Cardiac fibroblast (primary cell): Measurements from ENCODE around the gene PLA2G2E.

Experiments
- DNase-seq, 2 donors: peaks; one replicate each; pipeline versions ENCODE4 v3.0.0 to v3.0.0-alpha.2; 2010; ENCODE audit warnings: low read depth in 2 of 2
- H3K4me3 ChIP-seq, 2 donors: replicated peaks in 1 of 2; 1 replicate in 1 of 2; 2 replicates in 1 of 2; pipeline ENCODE4 v1.5.1; 2011; ENCODE audit warnings: low read depth in 2 of 2, low read length in 2 of 2, mild to moderate bottlenecking in 2 of 2, moderate library complexity in 1 of 2
- TF ChIP-seq, protein P1 (sequence below): IDR thresholded peaks from one replicate; pipeline ENCODE4 v1.5.1; 2011; ENCODE audit warnings: low read depth, mild to moderate bottlenecking, low read length, inconsistent platforms

The PLA2G2E gene, protein sequence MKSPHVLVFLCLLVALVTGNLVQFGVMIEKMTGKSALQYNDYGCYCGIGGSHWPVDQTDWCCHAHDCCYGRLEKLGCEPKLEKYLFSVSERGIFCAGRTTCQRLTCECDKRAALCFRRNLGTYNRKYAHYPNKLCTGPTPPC

DNA sequence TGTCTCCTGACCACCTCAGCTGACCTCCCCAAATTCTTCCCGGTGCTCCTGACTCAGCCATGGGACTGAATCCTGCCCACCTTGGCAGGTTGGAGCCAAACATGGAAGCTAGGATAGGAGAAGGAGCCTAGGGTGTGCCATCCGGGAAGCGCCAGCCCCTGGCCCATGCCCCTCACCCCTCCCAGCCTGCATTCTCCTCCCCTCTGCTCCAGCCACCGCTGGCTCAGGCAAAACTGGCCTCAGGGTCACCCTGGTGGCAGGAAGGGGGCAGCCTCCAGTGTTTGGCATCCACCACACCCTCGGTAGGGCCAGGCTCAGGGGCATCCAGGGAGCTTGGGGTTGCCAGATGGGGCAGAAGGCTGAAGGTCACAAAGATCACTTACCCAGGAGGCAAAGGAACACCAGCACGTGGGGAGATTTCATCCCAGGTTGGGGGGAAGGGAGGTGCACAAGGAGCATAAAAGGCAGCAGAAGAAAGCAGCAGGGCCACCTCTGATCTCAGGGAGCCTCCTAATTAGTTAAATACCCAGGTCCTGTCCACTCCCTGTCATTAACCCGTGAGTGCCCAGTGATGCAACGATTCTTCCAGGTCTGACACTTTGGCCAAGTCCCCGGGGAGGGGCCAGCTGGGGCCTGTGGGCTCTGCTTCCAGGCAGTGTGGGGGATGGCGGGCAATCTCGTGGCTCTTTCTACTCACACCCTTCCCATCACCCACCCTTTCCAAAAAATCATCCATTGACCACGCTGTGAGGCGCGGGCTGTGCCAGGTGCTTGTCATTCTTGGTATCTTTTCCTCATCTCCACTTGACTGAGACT, at the start of gene PLA2G2E:
Gene PLA2G2E (minus strand): TSS at position 481 of the 816 bp plus-strand sequence. CDS start 58 bp downstream, at position 423.
- TF ChIP-seq, protein P1, sequence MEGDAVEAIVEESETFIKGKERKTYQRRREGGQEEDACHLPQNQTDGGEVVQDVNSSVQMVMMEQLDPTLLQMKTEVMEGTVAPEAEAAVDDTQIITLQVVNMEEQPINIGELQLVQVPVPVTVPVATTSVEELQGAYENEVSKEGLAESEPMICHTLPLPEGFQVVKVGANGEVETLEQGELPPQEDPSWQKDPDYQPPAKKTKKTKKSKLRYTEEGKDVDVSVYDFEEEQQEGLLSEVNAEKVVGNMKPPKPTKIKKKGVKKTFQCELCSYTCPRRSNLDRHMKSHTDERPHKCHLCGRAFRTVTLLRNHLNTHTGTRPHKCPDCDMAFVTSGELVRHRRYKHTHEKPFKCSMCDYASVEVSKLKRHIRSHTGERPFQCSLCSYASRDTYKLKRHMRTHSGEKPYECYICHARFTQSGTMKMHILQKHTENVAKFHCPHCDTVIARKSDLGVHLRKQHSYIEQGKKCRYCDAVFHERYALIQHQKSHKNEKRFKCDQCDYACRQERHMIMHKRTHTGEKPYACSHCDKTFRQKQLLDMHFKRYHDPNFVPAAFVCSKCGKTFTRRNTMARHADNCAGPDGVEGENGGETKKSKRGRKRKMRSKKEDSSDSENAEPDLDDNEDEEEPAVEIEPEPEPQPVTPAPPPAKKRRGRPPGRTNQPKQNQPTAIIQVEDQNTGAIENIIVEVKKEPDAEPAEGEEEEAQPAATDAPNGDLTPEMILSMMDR = no peak
- H3K4me3 ChIP-seq = no peak within 1 kb of the TSS
- DNase-seq = no peak

DNA sequence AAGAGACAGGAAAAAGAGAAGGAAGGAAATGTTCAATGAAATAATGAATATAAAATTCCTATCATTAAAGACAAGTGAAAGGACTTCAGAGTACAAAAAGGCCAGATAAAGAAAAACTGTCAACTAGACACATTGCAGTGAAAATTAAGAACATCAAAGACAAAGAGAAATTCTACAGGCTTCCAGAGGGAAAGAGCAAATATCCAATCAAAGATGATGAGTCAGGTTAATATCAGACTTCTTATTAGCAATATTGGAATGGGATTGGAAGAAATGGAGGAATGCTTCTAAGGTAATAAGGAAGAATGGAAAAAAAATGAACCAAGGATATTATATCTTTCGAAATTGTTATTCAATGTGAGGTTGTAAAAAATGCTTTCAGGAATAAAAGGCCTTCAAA, 48.2 kb upstream of the PLA2G2E start:
- DNase-seq = no peak
- TF ChIP-seq, protein P1 = no peak
- no peak overlapping the region for H3K4me3 ChIP-seq

DNA sequence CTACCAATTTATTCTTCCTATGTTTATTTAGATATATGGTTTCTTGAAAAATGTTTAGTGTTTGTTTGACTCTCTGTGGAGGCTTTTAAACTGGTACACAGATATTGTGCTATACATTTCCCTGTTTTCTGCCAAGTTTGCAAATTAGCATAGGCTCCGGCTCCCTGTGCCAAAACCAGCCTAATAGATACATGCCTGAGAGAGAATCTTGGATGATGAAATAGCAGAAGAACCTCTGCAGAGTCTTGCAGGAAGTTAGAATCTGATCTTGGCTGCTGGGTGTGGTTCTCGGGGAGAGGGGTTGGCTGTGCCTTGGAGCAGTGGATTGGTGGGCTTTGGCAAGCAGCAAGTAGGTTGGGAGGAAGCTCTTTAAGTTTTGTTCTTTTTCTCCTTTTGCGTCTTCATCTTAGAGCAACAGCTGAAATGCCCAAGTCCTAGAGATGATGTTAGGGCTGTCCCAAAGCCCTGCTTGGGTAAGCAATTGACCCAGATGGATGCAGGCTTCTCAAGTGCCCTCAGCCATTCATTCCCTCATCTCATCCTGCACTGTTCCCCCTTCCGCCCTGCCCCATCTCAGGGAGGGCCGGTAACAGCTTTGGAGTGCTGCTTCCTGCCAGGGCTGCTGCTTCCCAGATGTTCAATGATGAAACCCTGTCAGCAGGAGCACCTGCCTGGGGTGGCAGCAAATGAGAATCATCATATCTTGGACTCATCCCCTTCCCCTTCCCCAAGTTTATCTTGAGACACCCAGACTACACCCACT, 46.7 kb upstream of the PLA2G2E start:
- TF ChIP-seq, protein P1 = no peak
- DNase-seq = peak in 1 of 2 donors; percentile 24
- H3K4me3 ChIP-seq = no peak overlapping the region

DNA sequence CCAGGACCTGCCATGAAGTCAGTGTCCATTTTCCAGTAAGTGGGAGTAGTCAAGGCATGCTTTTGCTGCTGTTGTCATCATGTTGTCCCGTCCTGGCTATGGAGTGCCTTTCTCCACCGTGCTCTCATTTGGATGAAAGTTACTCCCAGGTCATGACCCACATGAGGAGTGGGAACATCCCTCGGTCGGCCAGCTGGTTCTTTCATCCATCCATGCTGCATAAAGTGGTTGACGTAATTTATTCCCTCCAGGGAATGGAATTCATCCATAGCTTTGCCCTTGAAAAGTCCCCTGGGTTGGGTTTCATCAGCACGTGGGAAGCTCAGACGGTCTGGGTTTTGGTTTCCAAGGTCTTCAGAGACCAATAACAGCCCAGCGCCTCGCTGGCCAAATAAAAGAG, 44.4 kb upstream of the PLA2G2E start:
- no peak overlapping the region for H3K4me3 ChIP-seq
- DNase-seq = peak in 1 of 2 donors; percentile 33
- TF ChIP-seq, protein P1 = no peak

DNA sequence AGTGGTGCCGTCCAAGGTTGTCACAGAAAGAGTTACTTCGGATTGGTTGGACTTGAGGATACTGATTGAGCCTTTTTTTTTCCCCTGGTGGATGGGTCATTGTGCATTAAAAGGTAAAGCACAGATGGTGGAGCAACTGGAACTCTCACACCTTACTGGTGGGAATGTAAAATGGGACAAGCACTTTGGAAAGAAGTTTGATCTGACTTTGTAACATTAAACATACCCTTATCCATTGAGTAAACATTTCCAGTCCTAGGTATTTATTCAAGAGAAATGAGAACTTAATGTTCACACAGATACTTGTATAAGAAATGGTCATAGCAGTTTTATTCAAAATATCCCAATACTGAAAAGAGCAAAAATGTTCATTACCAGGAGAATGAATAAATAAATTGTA, 41.1 kb upstream of the PLA2G2E start:
- H3K4me3 ChIP-seq = no peak overlapping the region
- TF ChIP-seq, protein P1 = no peak
- DNase-seq = no peak

DNA sequence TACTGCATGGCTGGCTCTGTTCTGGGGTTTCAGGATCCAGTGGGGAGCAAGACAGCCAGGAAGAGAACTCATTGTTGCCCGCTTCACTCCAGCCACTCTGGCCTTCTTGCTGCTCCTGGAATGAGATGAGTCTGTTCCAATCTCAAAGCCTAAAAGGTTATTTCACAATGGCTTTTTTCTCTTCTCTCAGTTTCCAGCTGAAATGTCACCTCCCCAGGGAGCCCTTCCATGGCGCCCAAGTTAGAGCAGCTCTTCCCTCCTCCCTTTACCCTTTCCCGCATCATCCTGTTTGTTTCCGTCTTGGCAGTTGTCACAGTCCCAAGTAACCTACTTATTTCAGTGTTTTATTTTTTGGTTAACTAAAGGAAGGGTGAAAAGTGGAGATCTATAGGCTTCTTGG, 40.2 kb upstream of the PLA2G2E start:
- TF ChIP-seq, protein P1 = no peak
- DNase-seq = no peak
- no peak overlapping the region for H3K4me3 ChIP-seq
